GM23338 (cell line): ENCODE results near the gene KCNAB3. TPM values are rescaled to one million over a fixed set of nuclear protein-coding genes. Genes with fewer than 3 reads are reported as not detected.

ENCODE experiments used
- ATAC-seq: fragments of 200-7000 bp; cut with Tn5 transposase; 3 replicates; pipeline ENCODE4 v1.9.1; 2020
- DNase-seq: peaks from one replicate; pipeline ENCODE4 v3.0.0-alpha.2; 2015; ENCODE audit warnings: low spot score
- H2AFZ ChIP-seq: fragments of 200-600 bp; sonication (generic); 2 replicates; pipeline ENCODE4 v1.8.0; 2016; ENCODE audit warnings: antibody characterized with exemption, mild to moderate bottlenecking, moderate library complexity
- H3F3A ChIP-seq: fragments of 200-600 bp; sonication (generic); replicated peaks from 2 replicates; pipeline ENCODE4 v1.8.0; 2017; ENCODE audit warnings: antibody characterized with exemption, mixed run types, low read depth
- H3K27ac ChIP-seq: fragments of 200-600 bp; sonication (generic); 2 replicates; pipeline ENCODE4 v1.6.1; 2016; ENCODE audit warnings: low read depth
- H3K27me3 ChIP-seq: fragments of 200-600 bp; sonication (generic); 2 replicates; pipeline ENCODE4 v1.8.0; 2016; ENCODE audit warnings: mild to moderate bottlenecking, mixed run types, moderate library complexity; ENCODE audit not compliant: insufficient read depth
- H3K36me3 ChIP-seq: fragments of 200-600 bp; sonication (generic); 2 replicates; pipeline ENCODE4 v1.8.0; 2016; ENCODE audit warnings: mild to moderate bottlenecking; ENCODE audit not compliant: insufficient read depth
- H3K4me1 ChIP-seq: fragments of 200-600 bp; sonication (generic); 2 replicates; pipeline ENCODE4 v1.8.0; 2016; ENCODE audit warnings: mild to moderate bottlenecking, moderate library complexity; ENCODE audit not compliant: insufficient read depth
- H3K4me2 ChIP-seq: fragments of 200-600 bp; sonication (generic); 2 replicates; pipeline ENCODE4 v1.7.1; 2017; ENCODE audit warnings: mixed run types
- H3K4me3 ChIP-seq: fragments of 200-600 bp; sonication (generic); 2 replicates; pipeline ENCODE4 v1.6.1; 2016; ENCODE audit warnings: mixed run types
- H3K79me2 ChIP-seq: fragments of 200-600 bp; sonication (generic); replicated peaks from 2 replicates; pipeline ENCODE4 v1.8.0; 2017; ENCODE audit warnings: mild to moderate bottlenecking; ENCODE audit not compliant: insufficient read depth
- H3K9me2 ChIP-seq: fragments of 200-600 bp; sonication (generic); 2 replicates; pipeline ENCODE4 v1.8.0; 2017; ENCODE audit not compliant: insufficient read depth
- H4K20me1 ChIP-seq: fragments of 200-600 bp; sonication (generic); replicated peaks from 2 replicates; pipeline ENCODE4 v1.8.0; 2017; ENCODE audit warnings: mild to moderate bottlenecking; ENCODE audit not compliant: insufficient read depth
- H3K27ac Mint-ChIP-seq: 2 replicates; pipeline ENCODE4 v1.8.0; 2020; ENCODE audit warnings: inconsistent platforms, mild to moderate bottlenecking, moderate library complexity, mixed read lengths
- H3K27me3 Mint-ChIP-seq: 3 replicates; pipeline ENCODE4 v1.8.0; 2022; ENCODE audit warnings: low read depth, mild to moderate bottlenecking, moderate library complexity, mixed read lengths, inconsistent platforms; ENCODE audit not compliant: insufficient read depth, poor library complexity
- H3K36me3 Mint-ChIP-seq: 3 replicates; pipeline ENCODE4 v1.8.0; 2021; ENCODE audit warnings: low read depth, mild to moderate bottlenecking, inconsistent platforms, moderate library complexity, mixed read lengths
- H3K4me1 Mint-ChIP-seq: 3 replicates; pipeline ENCODE4 v1.8.0; 2020; ENCODE audit warnings: mild to moderate bottlenecking, inconsistent platforms, mixed read lengths
- H3K4me3 Mint-ChIP-seq: 3 replicates; pipeline ENCODE4 v1.8.0; 2021; ENCODE audit warnings: moderate library complexity, mild to moderate bottlenecking, inconsistent platforms, mixed read lengths
- H3K9me3 Mint-ChIP-seq: 3 replicates; pipeline ENCODE4 v1.8.0; 2020; ENCODE audit warnings: moderate library complexity, mild to moderate bottlenecking, inconsistent platforms, mixed read lengths
- CREB1 ChIP-seq: fragments of 250-450 bp; sonication (Bioruptor Pico); IDR thresholded peaks from 2 replicates; pipeline ENCODE4 v1.5.0; 2020; ENCODE audit warnings: low read depth, mild to moderate bottlenecking, moderate library complexity
- EZH2 ChIP-seq: fragments of 200-600 bp; sonication (generic); IDR thresholded peaks from one replicate; pipeline ENCODE4 v1.8.0; 2017; ENCODE audit warnings: antibody characterized with exemption, mild to moderate bottlenecking, low read depth; ENCODE audit not compliant: unreplicated experiment
- JUNB ChIP-seq: IDR thresholded peaks from one replicate; pipeline ENCODE4 v1.6.1; 2016; ENCODE audit warnings: antibody characterized with exemption; ENCODE audit not compliant: unreplicated experiment
- NANOG ChIP-seq: IDR thresholded peaks from 2 replicates; pipeline ENCODE4 v1.6.1; 2016; ENCODE audit warnings: antibody characterized with exemption, borderline replicate concordance
- ZNF331 ChIP-seq: fragments of 250-450 bp; sonication (Bioruptor Pico); IDR thresholded peaks from 2 replicates; pipeline ENCODE4 v1.5.0; 2020; ENCODE audit warnings: low read depth, mild to moderate bottlenecking, moderate library complexity
- polyA plus RNA-seq: library from polyadenylated mRNA; unstranded; fragments of >200 nt; fragmentation: Nextera tagmentation; extraction: Ambion mirVana; gene quantifications from 2 replicates; pipeline ENCODE4 v1.2.1, GENCODE V29; 2016
- total RNA-seq: library from RNA; depleted of rRNA; stranded (reverse); fragments of >200 nt; shearing (Covaris generic); gene quantifications from 2 replicates; pipeline ENCODE4 v1.2.3, GENCODE V29; 2014
- TF ChIP-seq, protein P1 (sequence below): IDR thresholded peaks from 2 replicates; pipeline ENCODE4 v1.6.1; 2016; ENCODE audit warnings: antibody characterized with exemption

KCNAB3 gene
- total and polyA plus RNA-seq, 2 experiments from 2014 or later, result 0.45 to 1.0 TPM

DNA sequence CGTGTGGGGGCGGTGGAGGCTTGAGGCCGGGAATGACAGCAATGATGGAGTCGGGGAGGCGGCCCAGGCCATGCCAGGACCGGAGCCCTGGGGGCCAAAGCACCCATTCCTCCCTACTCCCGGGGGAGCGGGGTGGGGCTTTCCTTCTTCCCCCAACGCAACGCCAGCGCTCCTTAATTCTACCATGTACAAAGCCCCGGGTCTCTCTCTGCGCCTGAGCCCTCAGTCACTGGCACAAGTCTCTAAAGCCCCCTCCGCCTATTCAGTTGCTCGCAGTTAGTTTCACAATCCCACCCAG is 13.3 kb downstream of the KCNAB3 start:
- Histone ChIP-seq H3K27ac (no peak overlapping the region), H3K79me2 (no peaks in the 10 kb centered on the region)

DNA sequence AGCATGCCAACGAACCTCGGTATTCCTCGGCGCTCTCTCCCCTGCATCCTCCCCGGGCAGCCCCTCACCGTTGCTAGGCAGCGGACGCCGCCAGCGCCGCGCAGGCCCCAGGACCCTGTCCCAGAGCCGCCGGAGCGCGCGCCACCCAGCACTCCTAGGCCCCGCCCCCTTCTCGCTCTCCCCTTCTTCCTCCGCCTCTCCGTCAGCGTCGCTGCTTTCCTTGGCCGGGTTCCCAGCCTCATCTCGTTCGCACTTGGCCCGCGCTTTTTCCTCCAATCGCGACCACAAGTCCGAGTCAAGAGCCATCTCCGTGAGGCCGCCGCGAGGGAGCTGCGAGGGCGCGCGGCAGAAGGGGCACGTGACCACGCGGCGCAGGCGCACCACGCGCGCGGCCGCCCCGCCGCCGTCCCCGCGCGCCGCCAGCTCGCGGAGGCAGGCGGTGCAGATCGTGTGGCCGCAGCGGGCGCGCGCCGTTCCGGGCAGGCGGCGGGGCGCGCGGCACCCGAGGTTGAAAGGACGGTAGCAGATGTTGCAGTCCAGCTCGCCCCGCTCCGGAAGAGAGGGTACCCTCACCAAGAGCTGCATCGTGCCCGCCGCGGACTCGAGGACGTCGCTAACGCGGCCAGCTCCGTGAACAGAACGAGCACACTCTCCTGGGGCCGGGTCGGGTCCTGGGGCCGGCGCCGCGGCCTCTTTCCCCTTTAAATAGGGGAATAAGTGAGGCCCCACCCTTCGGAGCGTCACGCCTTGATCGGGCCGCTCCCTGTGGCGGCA is 13.9 kb downstream of the KCNAB3 start, which contains the start of gene RNF227:
RNF227 (minus strand) TSS at position 679 of the 774 bp plus-strand sequence; CDS start at position 585, 94 bp downstream.
- Histone ChIP-seq H3K27ac (no peak within 1 kb of the TSS), H3K9me2 (no peaks in the 10 kb centered on the region), H3K4me3 (peak within 1 kb of the TSS; percentile 57), H4K20me1 (no peaks in the 10 kb centered on the region; the same call in 1 of the 2 replicates), H3K4me2 (peak within 1 kb of the TSS; percentile 82), H2AFZ (peak within 1 kb of the TSS; percentile 91), H3K27me3 (peaks cover 60% of the 10 kb centered on the region), H3K4me1 (no peaks in the 10 kb centered on the region), H3K36me3 (no peaks in the 10 kb centered on the region), H3K79me2 (no peaks in the 10 kb centered on the region), H3F3A (peaks cover 4% of the 10 kb centered on the region; the same call in 1 of the 2 replicates)
- ATAC-seq (peak; percentile 91), DNase-seq (peak; percentile 93)
- Mint-ChIP-seq H3K9me3 (peaks cover 11% of the 10 kb centered on the region), H3K27ac (no peak within 1 kb of the TSS), H3K36me3 (no peaks in the 10 kb centered on the region; the same call in 2 of the 3 replicates), H3K27me3 (peaks cover 44% of the 10 kb centered on the region), H3K4me1 (peaks cover 12% of the 10 kb centered on the region), H3K4me3 (peak within 1 kb of the TSS; percentile 76)
- TF ChIP-seq NANOG (no peak), CREB1 (CRISPR knock-in tag) (0 out of 2 replicates have a peak, but pooled peaks have one; percentile 36)

More for the DNA sequence above, 13.3 kb downstream of the KCNAB3 start:
- TF ChIP-seq, protein P1, sequence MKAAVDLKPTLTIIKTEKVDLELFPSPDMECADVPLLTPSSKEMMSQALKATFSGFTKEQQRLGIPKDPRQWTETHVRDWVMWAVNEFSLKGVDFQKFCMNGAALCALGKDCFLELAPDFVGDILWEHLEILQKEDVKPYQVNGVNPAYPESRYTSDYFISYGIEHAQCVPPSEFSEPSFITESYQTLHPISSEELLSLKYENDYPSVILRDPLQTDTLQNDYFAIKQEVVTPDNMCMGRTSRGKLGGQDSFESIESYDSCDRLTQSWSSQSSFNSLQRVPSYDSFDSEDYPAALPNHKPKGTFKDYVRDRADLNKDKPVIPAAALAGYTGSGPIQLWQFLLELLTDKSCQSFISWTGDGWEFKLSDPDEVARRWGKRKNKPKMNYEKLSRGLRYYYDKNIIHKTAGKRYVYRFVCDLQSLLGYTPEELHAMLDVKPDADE, result no peak
- TF ChIP-seq JUNB (no peak), EZH2 (peak; percentile 47)
- DNase-seq (no peak), ATAC-seq (no peak)
- H3K4me3 ChIP-seq, result peak overlapping the region; percentile 57
- Mint-ChIP-seq H3K27ac (no peak overlapping the region), H3K4me1 (peaks cover 12% of the 10 kb centered on the region), H3K4me3 (peak overlapping the region; percentile 62), H3K36me3 (no peaks in the 10 kb centered on the region), H3K27me3 (peaks cover 45% of the 10 kb centered on the region), H3K9me3 (peaks cover 11% of the 10 kb centered on the region)
- no peaks in the 10 kb centered on the region; the same call in 1 of the 2 replicates for H4K20me1 ChIP-seq
- no peaks in the 10 kb centered on the region for H3K9me2 ChIP-seq
- H3K4me1 ChIP-seq, result no peaks in the 10 kb centered on the region
- no peaks in the 10 kb centered on the region for H3K36me3 ChIP-seq
- H3K4me2 ChIP-seq, result peak overlapping the region; percentile 75
- H3K27me3 ChIP-seq, result peaks cover 66% of the 10 kb centered on the region
- H2AFZ ChIP-seq, result peak overlapping the region; percentile 91
- H3F3A ChIP-seq, result peaks cover 4% of the 10 kb centered on the region; the same call in 1 of the 2 replicates

DNA sequence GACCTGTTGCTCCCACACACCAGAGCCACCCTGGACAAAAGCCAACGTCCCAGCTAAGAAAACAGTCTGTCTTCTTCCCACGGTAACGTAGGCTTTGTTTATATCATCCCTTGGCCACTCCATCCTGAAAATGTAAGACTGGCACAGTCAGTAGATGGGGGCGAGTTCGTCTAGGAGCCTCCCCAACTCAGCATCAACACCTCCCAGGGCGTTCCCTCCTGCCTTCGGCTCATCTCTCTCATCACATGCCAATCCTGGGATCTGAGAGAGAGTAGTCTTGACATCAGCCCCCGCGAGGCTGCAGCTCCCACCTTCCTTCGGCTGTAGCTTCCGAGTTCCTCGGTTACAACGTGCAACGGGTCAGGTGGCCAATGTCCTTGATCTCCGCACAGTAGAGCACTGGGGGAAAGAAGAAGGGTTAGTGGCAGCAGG is 14.5 kb downstream of the KCNAB3 start:
- H3K4me3 ChIP-seq, result peak overlapping the region; percentile 57
- H3K27me3 ChIP-seq, result peaks cover 54% of the 10 kb centered on the region
- no peaks in the 10 kb centered on the region for H3K79me2 ChIP-seq
- Mint-ChIP-seq H3K27ac (no peak overlapping the region), H3K4me3 (peak overlapping the region; percentile 76), H3K36me3 (no peaks in the 10 kb centered on the region; the same call in 2 of the 3 replicates), H3K4me1 (peaks cover 12% of the 10 kb centered on the region), H3K27me3 (peaks cover 41% of the 10 kb centered on the region), H3K9me3 (peaks cover 11% of the 10 kb centered on the region)
- H3K4me1 ChIP-seq, result no peaks in the 10 kb centered on the region
- no peaks in the 10 kb centered on the region; the same call in 1 of the 2 replicates for H4K20me1 ChIP-seq
- H3K27ac ChIP-seq, result no peak overlapping the region
- TF ChIP-seq EZH2 (peak; percentile 13), ZNF331 (CRISPR knock-in tag) (no peak)
- peak; percentile 26; the same call in 2 of the 3 replicates for ATAC-seq
- H3K9me2 ChIP-seq, result no peaks in the 10 kb centered on the region
- no peaks in the 10 kb centered on the region for H3K36me3 ChIP-seq
- peak overlapping the region; percentile 82 for H3K4me2 ChIP-seq
- H2AFZ ChIP-seq, result peak overlapping the region; percentile 91
- no peak for DNase-seq
- H3F3A ChIP-seq, result peaks cover 4% of the 10 kb centered on the region; the same call in 1 of the 2 replicates
